Choroid plexus epithelial cell (primary cell): ENCODE measurements around the gene LNPK.
"Not testable (repeated sequence)": the region's sequence is repeated elsewhere in the genome, so short reads cannot be mapped to it uniquely, and the experiment has no call there.

ENCODE experiments used
- DNase-seq: peaks from one replicate; pipeline ENCODE4 v3.0.0-alpha.2; 2010; ENCODE audit warnings: low read depth
- H3K4me3 ChIP-seq: 2 replicates; pipeline ENCODE4 v1.5.1; 2011; ENCODE audit warnings: low read depth, mild to moderate bottlenecking, control low read depth, low read length, moderate library complexity
- TF ChIP-seq, protein P1 (sequence below): conservative IDR thresholded peaks from 2 replicates; pipeline ENCODE4 v1.5.1; 2011; ENCODE audit warnings: low read depth, mild to moderate bottlenecking, control low read depth, inconsistent platforms, low read length, moderate library complexity

Gene LNPK

GRCh38 chr2:175914846-175915245, 87.2 kb downstream of the LNPK start:
- TF ChIP-seq, protein P1, sequence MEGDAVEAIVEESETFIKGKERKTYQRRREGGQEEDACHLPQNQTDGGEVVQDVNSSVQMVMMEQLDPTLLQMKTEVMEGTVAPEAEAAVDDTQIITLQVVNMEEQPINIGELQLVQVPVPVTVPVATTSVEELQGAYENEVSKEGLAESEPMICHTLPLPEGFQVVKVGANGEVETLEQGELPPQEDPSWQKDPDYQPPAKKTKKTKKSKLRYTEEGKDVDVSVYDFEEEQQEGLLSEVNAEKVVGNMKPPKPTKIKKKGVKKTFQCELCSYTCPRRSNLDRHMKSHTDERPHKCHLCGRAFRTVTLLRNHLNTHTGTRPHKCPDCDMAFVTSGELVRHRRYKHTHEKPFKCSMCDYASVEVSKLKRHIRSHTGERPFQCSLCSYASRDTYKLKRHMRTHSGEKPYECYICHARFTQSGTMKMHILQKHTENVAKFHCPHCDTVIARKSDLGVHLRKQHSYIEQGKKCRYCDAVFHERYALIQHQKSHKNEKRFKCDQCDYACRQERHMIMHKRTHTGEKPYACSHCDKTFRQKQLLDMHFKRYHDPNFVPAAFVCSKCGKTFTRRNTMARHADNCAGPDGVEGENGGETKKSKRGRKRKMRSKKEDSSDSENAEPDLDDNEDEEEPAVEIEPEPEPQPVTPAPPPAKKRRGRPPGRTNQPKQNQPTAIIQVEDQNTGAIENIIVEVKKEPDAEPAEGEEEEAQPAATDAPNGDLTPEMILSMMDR = no peak
- no peak overlapping the region for H3K4me3 ChIP-seq
- no peak for DNase-seq

- not testable (repeated sequence) for DNase-seq, H3K4me3 ChIP-seq
Observed at GRCh38 chr2:175913849-175914743, 88.0 kb downstream of the LNPK start.

DNA sequence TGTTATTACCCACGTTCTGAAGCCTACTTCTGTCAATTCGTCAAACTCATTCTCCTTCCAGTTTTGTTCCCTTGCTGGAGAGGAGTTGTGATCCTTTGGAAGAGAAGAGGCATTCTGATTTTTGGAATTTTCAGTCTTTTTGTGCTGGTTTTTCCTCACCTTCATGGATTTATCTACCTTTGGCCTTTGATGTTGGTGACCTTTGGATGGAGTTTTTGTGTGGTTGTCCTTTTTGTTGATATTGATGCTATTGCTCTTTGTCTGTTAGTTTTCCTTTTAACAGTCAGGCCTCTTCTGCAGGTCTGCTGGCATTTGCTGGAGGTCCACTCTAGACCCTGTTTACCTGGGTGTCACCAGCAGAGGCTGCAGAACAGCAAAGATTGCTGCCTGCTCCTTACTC, 88.8 kb downstream of the LNPK start:
- H3K4me3 ChIP-seq, DNase-seq: not testable (repeated sequence)

DNA sequence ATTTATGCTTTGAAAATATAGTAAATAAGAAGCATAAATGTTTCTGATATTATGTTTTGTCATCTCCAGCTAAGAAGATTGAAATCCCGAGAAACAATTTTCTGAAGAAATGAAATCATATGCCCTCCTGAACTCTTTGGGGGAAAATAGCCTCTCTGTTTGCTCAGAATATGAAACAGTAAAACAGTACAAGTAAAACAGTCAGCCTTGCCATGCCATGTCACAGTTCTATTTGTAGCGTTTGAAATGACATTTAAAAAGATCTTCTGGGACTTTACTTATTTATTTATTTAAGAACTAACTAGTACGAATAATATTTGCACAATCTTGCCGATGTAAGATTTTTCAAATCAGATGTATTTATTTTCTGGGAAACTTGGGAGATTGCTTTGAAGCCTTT, 98.0 kb downstream of the LNPK start:
- no peak overlapping the region for H3K4me3 ChIP-seq
- TF ChIP-seq, protein P1 = no peak
- no peak for DNase-seq

- TF ChIP-seq, protein P1 = no peak
- no peak for DNase-seq
- H3K4me3 ChIP-seq = no peak overlapping the region
Observed at GRCh38 chr2:175903384-175903936, 98.6 kb downstream of the LNPK start.

- not testable (repeated sequence) for DNase-seq, H3K4me3 ChIP-seq
Observed at GRCh38 chr2:175895957-175896356, 106.1 kb downstream of the LNPK start.

DNA sequence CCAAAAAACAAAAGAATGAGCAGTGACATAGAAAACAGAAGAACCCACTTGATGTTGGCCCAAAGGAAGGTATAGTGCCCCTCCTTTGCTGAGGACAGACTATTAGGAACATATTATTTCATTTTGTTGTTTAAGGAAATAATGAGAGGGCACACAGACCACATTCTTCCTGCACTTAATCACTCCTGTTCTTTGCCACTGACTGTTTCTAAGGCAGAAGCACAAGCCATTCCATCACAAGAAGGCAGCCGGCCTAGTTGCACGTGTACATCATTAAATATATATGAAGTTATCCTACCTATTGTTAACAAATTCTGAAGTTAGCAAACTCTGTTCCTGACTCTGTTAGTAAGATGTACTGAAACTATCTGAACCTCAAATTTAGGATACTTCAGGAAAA, 110.0 kb downstream of the LNPK start:
- TF ChIP-seq, protein P1 = no peak
- no peak for DNase-seq
- no peak overlapping the region for H3K4me3 ChIP-seq

DNA sequence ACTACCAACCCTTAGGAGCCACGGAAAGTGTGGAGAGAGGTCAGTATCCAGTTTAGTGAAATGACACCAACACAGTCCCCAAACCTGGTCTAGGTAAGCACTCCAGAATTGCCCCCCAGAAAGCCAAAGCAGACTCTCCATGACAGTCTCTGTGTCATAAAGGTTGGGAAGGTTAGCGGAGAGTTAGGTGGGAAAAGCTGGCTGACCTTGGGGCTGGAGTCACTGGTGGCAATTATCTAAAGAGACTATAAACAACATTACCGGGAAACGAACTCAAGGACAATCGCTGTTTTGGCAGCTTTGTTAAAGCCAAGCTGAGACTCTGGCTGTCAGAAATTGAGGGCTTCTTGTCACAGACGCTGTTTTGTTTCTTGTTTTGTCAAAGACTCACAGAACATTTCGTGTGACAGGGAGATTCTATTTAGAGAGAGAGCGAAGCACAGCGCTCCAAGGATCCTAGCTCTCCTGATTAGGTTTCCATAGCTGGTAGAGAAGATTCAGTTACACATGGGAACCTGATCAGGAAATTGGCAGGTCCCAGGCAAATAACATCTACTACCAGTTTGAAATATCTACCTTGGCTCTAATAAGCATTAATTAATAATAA, 111.3 kb downstream of the LNPK start:
- no peak for DNase-seq
- no peak overlapping the region for H3K4me3 ChIP-seq
- TF ChIP-seq, protein P1 = no peak
